Left lung (tissue), 10 donors: Measurements from ENCODE around the gene HHEX. TPM values are rescaled to one million over a fixed set of nuclear protein-coding genes. Genes with fewer than 3 reads are reported as not detected.

Experiments used
- ATAC-seq: fragments of 200-7000 bp; cut with Tn5 transposase; one replicate; pipeline ENCODE4 v1.9.1; 2020; ENCODE audit warnings: moderate library complexity
- DNase-seq, 4 donors: peaks; one replicate each; pipeline ENCODE4 v3.0.0-alpha.2; 2013 to 2020
- H3K27ac ChIP-seq, 2 donors: fragments of 200-600 bp; sonication (generic) in 1 of 2; one replicate each; pipeline versions ENCODE4 v1.5.0 to v1.8.0; 2020 to 2021
- H3K27me3 ChIP-seq, 2 donors: fragments of 200-600 bp; sonication (generic) in 1 of 2; one replicate each; pipeline versions ENCODE4 v1.5.0 to v1.8.0; 2020 to 2021
- H3K36me3 ChIP-seq, 2 donors: fragments of 200-600 bp; sonication (generic) in 1 of 2; one replicate each; pipeline versions ENCODE4 v1.5.0 to v1.8.0; 2020 to 2021
- H3K4me1 ChIP-seq, 2 donors: fragments of 200-600 bp; one replicate each; pipeline ENCODE4 v1.8.0; 2021
- H3K4me3 ChIP-seq, 2 donors: fragments of 200-600 bp; sonication (generic) in 1 of 2; one replicate each; pipeline versions ENCODE4 v1.5.0 to v1.8.0; 2020 to 2021; ENCODE audit warnings: mild to moderate bottlenecking in 1 of 2
- H3K9me3 ChIP-seq, 2 donors: fragments of 200-600 bp; sonication (generic) in 1 of 2; one replicate each; pipeline versions ENCODE4 v1.5.0 to v1.8.0; 2020 to 2021
- intact Hi-C, 2 donors: fragments of 100-400 bp; cut with DNase I; formaldehyde crosslinking; loops; one replicate each; pipeline versions ENCODE4 v1.11.2 to v1.14.2; 2022
- polyA plus RNA-seq, 6 donors: library from polyadenylated mRNA; unstranded; fragments of 120-200 nt; gene quantifications; one replicate each; pipeline ENCODE4 v1.2.1, GENCODE V29; 2013; ENCODE audit not compliant: insufficient read length in 6 of 6
- total RNA-seq, 2 donors: library from RNA; stranded (reverse); fragmentation: NEBNext Ultra II Directional; extraction: Animal tissue kit (Norgen Biotek cat#: 25700); gene quantifications; one replicate each; pipeline ENCODE4 v1.2.1, GENCODE V29; 2021
- TF ChIP-seq, protein P1 (sequence below), 2 donors: fragments of 200-600 bp; sonication (generic) in 1 of 2; IDR thresholded peaks; one replicate each; pipeline versions ENCODE4 v1.5.0 to v1.8.0; 2021; ENCODE audit warnings: antibody characterized with exemption in 2 of 2
- donor health status: DM: no; HTN: yes; CAD: no.
- donor health status: DM: no; HTN: no; CAD: no.

Gene HHEX
- total and polyA plus RNA-seq, 8 donors: 13.7 to 44.1 (median 31.3) TPM

DNA sequence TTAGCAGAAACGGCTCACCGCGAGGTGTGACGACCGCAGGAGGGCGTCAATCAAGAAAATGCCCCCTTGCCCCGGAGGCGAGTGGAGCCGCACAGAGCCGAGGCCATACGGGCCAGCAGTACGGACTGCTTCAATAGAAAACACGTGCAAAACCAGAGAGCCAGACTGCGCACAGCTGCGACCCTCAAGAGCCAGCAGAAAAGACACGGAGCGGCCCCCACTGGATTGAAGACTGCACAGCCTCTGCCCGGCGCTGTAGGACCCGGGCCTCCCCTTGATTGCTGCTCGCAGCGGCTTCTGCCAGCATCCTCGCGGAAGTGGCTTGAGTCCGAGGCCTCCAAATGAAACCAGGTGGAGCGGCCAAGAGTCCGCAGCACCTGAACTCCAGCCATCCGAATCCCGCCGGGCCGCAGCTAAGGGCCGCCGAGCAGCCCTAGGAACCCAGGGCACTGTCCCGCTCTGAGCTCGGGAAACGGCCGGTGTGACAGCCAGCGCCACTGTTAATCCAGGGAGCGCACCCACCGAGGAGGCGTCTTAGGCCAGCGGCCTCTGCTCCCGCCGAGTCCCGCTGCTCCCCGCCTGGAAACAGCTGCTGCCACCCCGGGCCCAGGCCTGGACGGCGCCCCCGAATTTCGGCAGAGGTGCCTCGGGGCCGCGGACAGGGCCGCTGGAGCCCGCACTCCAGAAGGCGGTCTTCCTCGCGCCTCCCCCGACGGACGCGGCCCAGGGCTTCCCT is 660 bp upstream of the HHEX start:
- TF ChIP-seq, protein P1, sequence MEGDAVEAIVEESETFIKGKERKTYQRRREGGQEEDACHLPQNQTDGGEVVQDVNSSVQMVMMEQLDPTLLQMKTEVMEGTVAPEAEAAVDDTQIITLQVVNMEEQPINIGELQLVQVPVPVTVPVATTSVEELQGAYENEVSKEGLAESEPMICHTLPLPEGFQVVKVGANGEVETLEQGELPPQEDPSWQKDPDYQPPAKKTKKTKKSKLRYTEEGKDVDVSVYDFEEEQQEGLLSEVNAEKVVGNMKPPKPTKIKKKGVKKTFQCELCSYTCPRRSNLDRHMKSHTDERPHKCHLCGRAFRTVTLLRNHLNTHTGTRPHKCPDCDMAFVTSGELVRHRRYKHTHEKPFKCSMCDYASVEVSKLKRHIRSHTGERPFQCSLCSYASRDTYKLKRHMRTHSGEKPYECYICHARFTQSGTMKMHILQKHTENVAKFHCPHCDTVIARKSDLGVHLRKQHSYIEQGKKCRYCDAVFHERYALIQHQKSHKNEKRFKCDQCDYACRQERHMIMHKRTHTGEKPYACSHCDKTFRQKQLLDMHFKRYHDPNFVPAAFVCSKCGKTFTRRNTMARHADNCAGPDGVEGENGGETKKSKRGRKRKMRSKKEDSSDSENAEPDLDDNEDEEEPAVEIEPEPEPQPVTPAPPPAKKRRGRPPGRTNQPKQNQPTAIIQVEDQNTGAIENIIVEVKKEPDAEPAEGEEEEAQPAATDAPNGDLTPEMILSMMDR (IDR thresholded peaks at IDR 0.05): no peak
- H3K27ac ChIP-seq: peak overlapping the region; percentile 67 to 99
- no peaks in the 10 kb centered on the region for H3K9me3 ChIP-seq
- ATAC-seq (peak; percentile 42), DNase-seq (peak in 3 of 4 donors; percentile 30 to 81 (median 44))
- peaks cover 0 to 43% of the 10 kb centered on the region in 2 donors for H3K4me1 ChIP-seq
- no peaks in the 10 kb centered on the region for H3K36me3 ChIP-seq
- H3K4me3 ChIP-seq: peak overlapping the region; percentile 50 to 87
- intact Hi-C loops: no loop called here
- H3K27me3 ChIP-seq: peaks cover 12 to 37% of the 10 kb centered on the region in 2 donors

DNA sequence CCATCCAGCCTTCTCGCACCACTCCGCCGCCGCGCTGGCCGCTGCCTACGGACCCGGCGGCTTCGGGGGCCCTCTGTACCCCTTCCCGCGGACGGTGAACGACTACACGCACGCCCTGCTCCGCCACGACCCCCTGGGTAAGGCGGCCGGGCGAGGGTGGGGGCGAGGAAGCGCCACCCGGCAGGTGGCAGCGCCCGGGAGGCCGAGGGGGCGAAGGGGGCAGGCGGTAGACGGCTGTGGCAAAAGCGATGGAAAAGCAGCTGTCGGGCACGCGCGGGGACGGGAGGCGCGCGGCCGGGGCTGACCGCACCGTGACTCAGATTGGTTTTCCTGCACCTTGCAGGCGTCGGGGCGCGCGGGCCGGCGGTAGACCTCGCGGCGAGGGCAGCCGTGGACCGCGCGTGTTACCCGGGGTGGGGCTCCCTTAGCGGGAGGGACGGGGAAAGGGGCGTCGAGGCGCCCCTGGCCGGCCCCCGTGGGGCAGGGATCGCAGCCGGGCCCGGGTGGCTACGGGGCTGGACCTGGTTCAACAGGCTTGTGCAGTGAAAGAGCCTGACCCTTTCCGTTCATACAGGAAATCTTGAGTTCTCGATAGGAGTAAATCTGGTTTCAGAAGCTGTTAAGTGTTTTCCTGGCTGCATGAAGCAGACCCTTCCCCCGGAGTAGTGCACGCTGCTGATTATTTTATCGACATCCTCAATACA is 608 bp downstream of the HHEX start:
- peak overlapping the region; percentile 82 to 99 for H3K27ac ChIP-seq
- TF ChIP-seq, protein P1 (IDR thresholded peaks at IDR 0.05): no peak
- peak in 3 of 4 donors; percentile 53 to 97 (median 78) for DNase-seq
- H3K4me1 ChIP-seq: peaks cover 0 to 43% of the 10 kb centered on the region in 2 donors
- intact Hi-C loops: no loop called here
- peak overlapping the region; percentile 50 to 87 for H3K4me3 ChIP-seq
- peaks cover 0 to 12% of the 10 kb centered on the region in 2 donors for H3K36me3 ChIP-seq
- no peaks in the 10 kb centered on the region for H3K9me3 ChIP-seq
- peaks cover 12 to 37% of the 10 kb centered on the region in 2 donors for H3K27me3 ChIP-seq
- ATAC-seq: peak; percentile 61

DNA sequence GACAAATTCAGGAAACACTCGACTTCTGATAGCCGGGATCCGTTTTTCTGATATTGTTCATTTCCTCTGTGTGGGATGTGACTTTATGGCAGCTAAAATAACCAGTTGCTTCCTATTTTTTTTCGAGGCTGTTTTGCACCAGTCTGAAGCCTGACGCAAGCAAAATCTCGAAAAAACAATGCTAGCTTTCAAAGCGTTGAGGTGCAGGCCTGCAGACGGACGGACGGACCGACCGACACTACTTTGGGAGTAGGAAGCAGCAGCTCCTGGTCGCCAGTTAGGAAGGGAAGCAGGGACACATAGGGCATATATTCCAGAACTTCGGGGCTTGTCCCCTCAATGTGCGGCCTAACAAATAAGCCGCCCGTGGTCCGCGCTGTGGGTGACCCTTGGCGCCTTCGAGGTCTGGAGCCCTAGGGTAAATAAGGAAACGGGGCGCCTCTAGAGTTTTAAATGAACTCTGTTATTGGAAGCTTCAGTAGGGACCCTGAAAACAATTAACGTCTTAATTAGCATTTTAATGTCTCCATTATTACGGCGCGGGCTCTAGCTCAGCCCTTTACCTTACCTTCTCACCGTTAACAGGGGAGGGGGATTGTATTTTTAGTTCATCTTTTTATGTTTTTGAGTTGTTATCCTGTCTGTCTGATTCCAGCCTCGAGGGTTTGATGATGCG is 1.3 kb downstream of the HHEX start:
- Histone ChIP-seq H3K36me3 (peaks cover 0 to 19% of the 10 kb centered on the region in 2 donors), H3K4me3 (peak overlapping the region; percentile 50 to 87), H3K9me3 (no peaks in the 10 kb centered on the region), H3K27me3 (peaks cover 12 to 43% of the 10 kb centered on the region in 2 donors), H3K27ac (peak overlapping the region; percentile 82 to 99), H3K4me1 (peaks cover 0 to 43% of the 10 kb centered on the region in 2 donors)
- intact Hi-C loops: no loop called here
- TF ChIP-seq, protein P1 (IDR thresholded peaks at IDR 0.05): no peak
- peak in 2 of 4 donors; percentile 43 to 76 for DNase-seq
- ATAC-seq: peak; percentile 1

DNA sequence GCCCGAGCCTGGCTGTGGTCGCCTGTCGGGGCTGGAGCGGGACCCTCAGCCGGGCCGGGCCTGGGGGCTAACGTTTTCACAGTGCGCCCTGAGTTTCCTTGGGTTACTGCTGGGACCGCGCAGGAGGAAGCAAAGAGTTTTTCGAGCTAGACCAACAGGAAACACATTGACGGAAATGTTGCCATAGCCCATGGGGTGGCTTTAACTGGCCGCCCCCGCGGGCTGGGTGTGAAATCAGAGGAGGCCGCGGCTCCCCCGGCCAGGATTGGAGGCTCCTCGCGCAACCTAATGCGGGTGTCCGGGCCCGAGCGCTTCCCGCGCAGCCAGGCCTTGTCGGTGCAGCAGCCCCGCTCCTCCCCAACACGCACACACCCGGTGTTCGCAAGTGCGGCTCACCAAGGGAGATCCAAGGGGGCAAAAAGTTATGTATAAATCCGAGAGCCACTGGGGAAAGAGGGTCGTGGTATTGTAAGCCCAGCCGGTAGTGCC is 1.9 kb downstream of the HHEX start:
- Histone ChIP-seq H3K27ac (peak overlapping the region; percentile 82 to 99), H3K9me3 (no peaks in the 10 kb centered on the region), H3K4me1 (peaks cover 0 to 43% of the 10 kb centered on the region in 2 donors), H3K4me3 (peak overlapping the region; percentile 50 to 87), H3K36me3 (peaks cover 0 to 21% of the 10 kb centered on the region in 2 donors), H3K27me3 (peaks cover 12 to 49% of the 10 kb centered on the region in 2 donors)
- peak in 3 of 4 donors; percentile 31 to 93 (median 78) for DNase-seq
- intact Hi-C loops: no loop called here
- peak; percentile 16 for ATAC-seq
- TF ChIP-seq, protein P1 (IDR thresholded peaks at IDR 0.05): no peak
